ENCODE results near the gene CFTR.
"Not testable (repeated sequence)": the region's sequence is repeated elsewhere in the genome, so short reads cannot be mapped to it uniquely, and the experiment has no call there.

Gene CFTR

DNA sequence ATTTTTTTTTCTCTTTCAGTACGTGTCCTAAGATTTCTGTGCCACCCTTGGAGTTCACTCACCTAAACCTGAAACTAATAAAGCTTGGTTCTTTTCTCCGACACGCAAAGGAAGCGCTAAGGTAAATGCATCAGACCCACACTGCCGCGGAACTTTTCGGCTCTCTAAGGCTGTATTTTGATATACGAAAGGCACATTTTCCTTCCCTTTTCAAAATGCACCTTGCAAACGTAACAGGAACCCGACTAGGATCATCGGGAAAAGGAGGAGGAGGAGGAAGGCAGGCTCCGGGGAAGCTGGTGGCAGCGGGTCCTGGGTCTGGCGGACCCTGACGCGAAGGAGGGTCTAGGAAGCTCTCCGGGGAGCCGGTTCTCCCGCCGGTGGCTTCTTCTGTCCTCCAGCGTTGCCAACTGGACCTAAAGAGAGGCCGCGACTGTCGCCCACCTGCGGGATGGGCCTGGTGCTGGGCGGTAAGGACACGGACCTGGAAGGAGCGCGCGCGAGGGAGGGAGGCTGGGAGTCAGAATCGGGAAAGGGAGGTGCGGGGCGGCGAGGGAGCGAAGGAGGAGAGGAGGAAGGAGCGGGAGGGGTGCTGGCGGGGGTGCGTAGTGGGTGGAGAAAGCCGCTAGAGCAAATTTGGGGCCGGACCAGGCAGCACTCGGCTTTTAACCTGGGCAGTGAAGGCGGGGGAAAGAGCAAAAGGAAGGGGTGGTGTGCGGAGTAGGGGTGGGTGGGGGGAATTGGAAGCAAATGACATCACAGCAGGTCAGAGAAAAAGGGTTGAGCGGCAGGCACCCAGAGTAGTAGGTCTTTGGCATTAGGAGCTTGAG lies at the start of gene CFTR:
TSS of gene CFTR (plus strand) at position 801 of the 830 bp plus-strand sequence. CDS start 70 bp downstream, outside the sequence.
- DNase-seq (ENCODE audit: low read depth in 2 of 2) = no peak

DNA sequence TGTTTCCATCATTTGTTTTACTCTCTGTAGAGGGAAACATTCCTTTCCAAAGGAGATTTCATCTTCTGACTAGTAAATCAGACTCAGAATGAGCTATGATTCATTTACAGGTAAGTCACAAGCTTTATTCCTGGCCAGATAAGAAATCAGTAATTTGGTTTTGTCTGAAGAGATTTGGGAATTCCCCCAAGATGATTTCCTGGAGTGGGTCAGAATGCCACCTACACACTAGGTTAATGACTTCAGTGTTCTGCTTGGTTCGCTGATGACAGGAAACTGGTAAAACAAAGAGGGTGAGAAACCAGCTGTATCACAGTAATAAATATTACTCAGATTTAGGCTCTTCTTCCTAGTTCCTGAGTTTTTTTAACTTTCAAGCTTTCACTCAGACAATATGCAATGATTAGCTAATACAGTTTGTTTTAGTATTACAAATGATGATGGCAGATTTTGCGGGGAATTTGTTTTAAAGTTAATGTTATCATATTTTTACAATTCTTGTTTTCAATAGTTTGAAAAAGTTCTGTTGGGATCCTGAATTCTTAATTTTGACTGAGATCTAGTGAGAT lies 44.3 kb upstream of the CFTR start:
- DNase-seq (ENCODE audit: low read depth in 2 of 2) = no peak

DNA sequence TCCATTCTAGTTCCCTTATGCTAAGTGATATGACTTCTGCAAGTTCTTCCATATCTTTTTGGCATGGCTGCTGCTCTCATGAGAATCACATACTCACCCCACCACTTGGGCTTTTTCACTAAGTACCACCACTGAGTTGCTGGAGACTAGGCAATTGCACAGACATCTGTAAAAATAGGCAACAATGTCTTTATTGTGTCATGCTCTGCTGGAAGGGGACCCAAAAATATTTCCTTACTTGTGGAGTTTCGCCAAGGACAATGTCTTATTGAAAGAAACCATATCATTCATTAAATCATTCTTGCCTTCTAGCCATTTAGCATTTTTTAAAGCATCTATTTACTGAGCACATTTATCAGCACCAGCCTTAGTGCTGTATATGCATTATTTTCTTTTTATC lies 35.2 kb upstream of the CFTR start:
- DNase-seq (ENCODE audit: low read depth in 2 of 2) = no peak

DNA sequence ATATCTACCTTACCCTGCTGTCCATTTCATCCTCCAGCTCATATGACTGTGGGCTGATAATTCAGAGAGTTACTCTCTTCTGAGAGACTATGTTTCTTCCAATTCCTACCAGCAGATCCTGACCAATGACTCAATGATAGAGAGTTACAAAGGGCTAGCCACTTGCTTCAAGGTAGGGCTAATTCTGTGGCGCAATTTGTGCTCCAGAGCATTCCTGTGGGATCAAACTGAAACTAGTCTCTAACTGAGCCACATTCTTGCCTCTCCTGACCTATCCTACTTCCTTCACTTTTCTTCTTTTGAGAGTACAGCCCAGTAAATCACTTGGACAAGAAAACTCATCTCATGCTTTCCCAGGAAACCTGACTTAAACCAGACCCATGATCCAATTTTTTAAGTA lies 34.6 kb upstream of the CFTR start:
- no peak for DNase-seq (ENCODE audit: low read depth in 2 of 2)

DNA sequence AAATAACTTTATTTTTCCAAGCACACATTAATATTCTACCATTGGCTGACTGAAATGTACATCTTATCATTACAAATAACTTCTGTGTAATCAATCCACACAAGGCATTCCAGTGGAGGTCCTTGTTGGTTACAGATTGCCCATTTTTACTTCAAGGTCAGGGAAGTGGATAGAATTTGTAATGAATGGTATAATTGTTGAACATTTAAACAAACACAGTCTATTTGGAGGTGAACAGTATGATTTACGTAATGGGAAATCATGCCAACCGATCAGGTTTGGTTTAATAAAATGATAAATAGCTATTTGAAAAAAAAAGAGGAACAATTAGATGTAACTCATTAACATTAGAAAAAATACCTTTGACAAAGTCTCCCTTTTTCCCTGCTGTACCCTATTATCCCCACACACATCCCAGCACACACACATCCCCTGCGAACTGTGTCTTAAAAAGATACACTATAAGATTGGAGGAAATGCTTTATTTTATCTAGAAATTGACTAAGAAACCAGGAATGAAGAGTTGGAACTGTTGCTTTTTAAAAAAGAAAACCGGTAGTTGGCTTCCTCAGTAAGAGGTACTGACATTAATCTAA lies 33.5 kb upstream of the CFTR start:
- no peak for DNase-seq (ENCODE audit: low read depth in 2 of 2)

DNA sequence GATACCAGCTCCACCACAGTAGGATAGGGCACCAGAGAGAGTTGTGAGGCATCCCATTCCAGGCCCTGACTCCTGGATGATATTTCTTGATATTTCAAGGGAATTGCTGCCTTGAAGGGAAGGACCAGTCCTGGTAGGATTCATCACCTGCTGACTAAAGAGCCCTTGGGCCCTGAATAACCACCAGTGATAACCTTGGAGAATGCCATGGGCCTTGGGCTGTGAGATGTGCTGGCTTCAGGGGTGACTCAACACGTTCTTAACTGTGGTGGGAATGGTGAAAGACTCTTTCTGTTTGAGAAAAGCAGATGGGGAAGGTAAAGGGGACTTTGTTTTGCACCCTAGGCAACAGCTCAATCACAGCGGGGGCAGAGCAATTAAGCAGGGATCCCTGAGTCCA lies 31.2 kb upstream of the CFTR start:
- no peak for DNase-seq (ENCODE audit: low read depth in 2 of 2)

DNA sequence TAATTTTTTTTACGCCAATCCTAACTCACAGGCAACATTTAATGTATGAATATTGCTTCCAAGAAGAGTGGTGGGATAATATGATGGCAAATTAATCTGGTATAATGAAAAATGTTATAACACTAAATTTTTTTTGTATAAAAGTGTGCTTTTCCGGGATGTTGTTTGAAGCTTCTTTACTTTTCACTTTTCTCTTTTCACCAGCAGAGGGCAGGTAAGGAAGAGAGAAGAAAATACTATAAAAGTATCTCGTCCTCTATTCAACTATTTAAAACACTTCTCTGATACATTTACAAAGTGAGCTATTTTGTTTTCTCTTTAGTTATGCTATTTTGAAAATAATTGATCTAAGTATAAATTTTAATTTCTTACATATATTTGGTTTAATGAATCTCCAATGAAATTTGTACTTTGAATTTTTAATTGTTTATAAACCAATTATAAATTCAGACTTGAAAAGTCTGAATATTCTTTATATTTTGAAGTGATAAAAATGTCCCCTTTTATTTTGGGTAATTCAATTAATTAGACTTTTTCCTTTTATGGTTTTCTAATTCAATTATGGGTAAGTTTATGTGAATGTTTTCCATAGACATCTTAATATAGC lies 20.7 kb upstream of the CFTR start:
- DNase-seq (ENCODE audit: low read depth in 2 of 2) = no peak

DNA sequence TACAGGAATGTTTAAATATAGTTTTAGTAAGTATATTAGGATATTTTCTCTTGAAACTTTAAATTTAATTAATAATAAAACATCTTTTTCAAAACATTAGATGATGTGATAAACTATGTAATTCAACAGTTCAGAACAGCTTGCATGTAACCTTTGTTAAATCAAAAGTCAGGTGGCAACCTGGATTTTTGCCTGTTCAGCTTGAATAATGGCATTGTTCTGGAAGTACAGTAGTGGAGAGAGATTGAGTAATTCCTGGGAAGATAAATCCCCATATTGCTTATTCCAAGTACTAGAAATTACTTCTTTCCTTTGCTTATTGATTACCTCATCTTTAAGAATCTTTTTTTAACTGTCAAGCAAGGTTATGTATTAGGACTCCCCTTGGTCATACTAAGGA lies 20.1 kb upstream of the CFTR start:
- DNase-seq (ENCODE audit: low read depth in 2 of 2) = no peak

DNA sequence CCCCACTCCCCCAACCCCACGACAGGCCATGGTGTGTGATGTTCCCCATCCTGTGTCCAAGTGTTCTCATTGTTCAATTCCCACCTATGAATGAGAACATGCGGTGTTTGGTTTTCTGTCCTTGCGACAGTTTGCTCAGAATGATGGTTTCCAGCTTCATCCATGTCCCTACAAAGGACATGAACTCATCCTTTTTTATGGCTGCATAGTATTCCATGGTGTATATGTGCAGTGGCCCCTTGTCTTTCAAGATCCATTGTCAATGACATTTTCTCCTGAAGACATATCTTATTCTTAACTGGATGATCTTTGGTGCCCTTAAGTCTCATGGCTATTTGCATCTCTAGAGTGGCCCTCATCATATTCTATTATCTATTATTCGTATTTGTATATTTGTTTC lies 19.0 kb upstream of the CFTR start:
- not testable (repeated sequence) for DNase-seq (ENCODE audit: low read depth in 2 of 2)

DNA sequence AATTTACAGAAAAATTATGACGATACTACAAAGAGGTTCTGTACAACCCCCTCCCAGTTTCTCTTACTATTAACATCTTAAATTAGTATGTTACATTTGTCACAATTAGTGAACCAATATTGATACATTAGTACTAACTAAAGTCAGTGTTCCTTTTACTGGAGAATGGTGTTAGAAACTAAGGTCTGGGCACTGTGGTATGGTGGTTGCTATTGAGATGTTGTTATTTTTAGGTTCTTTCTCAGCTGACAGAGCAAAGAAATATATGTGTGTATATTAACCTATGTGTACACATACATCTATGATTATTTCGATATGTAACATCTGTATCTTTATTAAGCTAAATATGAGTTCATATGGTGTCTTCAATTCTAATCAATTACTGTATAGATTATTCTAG lies 11.7 kb upstream of the CFTR start:
- no peak for DNase-seq (ENCODE audit: low read depth in 2 of 2)

DNA sequence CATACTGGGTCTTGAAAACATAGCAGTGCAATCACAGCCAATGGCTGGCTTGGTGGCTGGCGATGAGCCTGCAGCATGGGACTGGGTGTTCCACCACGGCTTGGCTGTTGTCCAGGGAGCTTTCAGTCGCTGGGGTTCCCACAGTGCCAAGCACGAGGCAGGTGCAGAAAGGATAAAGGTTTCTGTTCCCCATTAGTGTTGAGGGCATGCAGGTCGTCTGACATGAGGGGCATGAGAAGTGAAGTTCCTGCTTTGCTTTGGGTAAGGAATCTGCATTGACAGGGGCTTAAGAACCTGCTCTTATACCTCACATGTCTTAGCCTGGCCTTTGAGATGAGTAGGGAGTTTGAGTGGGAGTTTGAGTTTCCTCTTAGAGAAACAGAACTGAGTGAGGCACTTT lies 9.0 kb upstream of the CFTR start:
- no peak for DNase-seq (ENCODE audit: low read depth in 2 of 2)

DNA sequence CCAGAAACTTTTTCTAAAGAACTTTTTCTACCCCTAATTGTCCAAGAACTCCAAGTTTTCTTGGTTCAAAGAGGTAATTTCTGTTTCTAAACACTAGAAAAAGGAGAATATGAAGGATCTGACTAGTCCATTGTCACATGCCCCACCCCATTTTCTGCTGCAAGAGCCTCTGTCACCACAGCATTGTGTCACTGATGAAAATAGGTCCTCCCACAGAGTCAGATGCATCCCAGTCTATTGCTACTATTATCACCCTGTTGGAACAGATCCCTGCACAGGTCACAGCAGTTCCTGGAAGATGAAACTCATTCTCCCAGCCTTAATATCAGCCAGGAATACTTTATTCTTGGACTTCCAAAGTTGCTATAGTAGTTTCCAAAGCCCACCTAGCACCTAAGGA lies 7.5 kb upstream of the CFTR start:
- no peak for DNase-seq (ENCODE audit: low read depth in 2 of 2)

DNA sequence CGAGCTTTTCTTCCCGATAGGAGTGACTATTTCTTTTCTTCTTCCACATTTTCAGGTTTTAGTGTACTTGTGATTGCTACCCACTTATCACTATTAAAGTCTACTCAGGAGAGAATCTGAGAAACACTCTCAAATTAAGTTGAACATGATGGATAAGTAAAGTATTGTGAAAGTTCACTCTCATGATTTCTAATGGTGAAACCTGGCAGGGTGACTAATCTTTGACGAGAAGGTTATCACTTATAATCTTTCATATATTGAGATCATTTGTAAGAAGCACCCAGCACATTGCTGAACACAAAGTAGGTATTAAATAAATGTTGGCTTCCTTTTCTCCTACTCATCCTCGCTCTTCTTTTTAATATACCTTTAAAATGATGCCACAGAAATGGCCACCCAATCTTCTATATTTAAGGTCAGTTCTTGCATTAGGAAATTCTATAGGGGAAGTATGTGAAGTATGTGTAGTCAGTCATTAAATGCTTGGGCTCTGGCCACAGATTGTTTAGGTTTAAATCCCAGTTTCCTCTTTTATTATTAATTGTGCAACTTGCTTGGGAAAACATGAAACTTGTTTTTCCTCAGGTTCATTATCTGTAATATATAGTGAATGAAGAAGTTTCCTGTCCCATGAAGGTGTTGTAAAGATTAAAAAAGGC lies 3.1 kb upstream of the CFTR start:
- DNase-seq (ENCODE audit: low read depth in 2 of 2) = no peak

DNA sequence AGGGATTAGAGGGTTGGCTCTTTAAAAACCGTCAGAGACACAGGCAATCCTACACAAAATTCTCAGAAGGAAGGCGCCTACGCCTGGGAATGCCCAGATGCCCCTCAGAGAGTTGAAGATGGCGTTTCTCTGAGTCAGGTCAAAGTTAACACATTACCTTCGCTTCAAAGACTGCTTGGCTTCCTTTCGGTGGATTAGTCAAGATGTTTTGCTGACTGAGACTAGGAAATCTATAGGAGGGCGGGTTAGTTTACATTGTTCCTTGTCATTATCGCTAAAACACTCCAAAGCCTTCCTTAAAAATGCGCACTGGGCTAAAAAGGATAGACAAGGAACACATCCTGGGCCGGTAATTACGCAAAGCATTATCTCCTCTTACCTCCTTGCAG lies 995 bp upstream of the CFTR start:
- DNase-seq (ENCODE audit: low read depth in 2 of 2) = no peak

DNA sequence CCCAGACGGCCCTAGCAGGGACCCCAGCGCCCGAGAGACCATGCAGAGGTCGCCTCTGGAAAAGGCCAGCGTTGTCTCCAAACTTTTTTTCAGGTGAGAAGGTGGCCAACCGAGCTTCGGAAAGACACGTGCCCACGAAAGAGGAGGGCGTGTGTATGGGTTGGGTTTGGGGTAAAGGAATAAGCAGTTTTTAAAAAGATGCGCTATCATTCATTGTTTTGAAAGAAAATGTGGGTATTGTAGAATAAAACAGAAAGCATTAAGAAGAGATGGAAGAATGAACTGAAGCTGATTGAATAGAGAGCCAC lies 184 bp downstream of the CFTR start:
- DNase-seq (ENCODE audit: low read depth in 2 of 2) = no peak

DNA sequence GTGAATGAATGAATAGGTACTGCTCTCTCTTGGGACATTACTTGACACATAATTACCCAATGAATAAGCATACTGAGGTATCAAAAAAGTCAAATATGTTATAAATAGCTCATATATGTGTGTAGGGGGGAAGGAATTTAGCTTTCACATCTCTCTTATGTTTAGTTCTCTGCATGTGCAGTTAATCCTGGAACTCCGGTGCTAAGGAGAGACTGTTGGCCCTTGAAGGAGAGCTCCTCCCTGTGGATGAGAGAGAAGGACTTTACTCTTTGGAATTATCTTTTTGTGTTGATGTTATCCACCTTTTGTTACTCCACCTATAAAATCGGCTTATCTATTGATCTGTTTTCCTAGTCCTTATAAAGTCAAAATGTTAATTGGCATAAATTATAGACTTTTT lies 1.2 kb downstream of the CFTR start:
- DNase-seq (ENCODE audit: low read depth in 2 of 2) = no peak

DNA sequence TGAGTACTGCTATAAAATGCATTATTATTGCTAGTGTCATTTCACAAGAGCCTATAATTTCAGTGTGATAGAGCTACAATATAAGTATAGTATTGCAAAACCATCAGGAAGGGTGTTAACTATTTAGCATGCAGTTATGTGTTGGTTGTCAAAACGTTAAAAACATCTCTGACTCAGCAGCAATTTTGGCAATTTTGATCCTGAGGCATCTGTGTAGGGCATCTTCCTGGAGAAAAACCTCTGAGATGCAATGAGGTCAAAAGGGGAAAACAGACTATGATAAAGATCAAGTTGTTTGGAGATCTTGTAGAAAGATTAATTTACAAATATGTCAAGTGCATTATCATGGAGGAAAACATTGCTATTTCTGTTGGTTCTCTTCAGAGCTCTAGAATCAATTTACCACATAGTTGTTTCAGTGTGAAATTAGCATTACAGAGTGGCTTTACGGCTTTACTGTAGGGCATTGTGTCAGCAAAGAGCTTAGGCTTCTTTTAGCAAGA lies 5.3 kb downstream of the CFTR start:
- no peak for DNase-seq (ENCODE audit: low read depth in 2 of 2)

DNA sequence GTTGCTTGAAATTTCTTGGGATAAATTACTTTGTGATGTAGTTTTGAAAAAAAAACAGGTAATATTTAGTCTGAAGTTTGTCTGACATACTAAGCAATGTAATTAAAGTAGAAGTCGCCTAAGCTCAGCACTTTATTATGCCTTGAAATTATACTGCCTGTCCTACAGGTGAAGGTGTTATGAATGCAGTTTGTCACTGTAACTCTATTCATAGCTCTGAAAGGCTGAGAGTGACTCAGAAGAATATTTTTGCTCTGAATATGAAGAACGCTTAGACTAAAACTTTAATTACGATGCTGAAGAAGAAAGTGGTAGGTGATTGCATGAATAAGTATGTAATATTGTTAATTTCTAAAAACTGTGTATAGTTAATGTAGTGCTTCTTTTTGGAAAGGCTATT lies 9.2 kb downstream of the CFTR start:
- no peak for DNase-seq (ENCODE audit: low read depth in 2 of 2)

DNA sequence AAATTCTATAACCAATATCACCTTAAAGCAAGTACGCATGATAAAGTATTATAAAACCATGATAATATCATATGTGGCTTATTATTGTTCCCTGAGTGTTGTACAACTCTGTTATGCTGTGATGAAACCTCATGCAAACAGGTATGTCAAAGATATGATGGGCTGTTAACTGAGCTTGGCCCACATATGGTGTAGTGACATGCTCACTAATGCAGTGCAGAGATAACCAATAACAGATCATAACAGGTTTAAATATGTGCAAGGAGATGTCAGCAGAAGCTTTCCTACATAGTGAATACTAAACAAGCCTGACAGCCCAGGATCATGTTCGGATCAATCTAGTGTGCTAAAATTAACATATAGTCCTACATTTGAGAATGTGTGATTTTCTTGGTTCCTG lies 9.6 kb downstream of the CFTR start:
- no peak for DNase-seq (ENCODE audit: low read depth in 2 of 2)

DNA sequence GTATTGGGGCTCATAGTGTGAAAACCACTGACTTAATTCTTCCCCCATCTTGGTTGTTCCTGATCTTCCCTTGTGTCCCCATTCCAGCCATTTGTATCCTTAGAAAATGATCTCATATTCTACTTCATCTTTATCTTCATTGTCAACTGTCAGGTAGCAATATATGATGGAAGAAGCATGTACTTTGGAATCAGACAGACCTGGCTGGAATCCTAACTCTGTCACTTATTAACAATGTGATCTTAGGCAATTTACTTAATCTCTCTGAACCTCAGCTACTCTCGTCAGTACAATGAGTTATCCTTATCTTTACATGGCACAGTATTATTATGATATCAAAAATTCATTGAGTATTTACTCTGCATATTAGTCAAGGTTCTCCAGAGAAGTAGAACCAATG lies 10.1 kb downstream of the CFTR start:
- DNase-seq (ENCODE audit: low read depth in 2 of 2) = no peak

DNA sequence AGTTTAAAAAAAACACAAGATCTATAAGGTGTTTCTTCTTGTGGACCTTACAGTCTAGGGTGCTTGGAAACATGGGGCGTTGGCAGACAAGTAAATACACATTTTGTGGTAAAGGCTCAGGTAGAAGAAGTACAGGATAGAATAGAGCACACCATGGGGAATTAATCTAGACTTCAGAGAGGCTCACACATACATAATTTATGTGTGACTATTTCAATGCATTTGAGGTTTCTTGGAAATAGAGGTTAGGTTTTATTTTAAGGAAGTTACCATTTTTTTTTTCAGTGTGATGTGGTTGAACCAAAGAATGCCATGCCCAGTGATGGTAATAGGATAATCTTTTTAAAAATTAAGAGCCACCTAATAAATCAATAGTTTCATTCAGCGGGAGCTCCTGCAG lies 12.8 kb downstream of the CFTR start:
- DNase-seq (ENCODE audit: low read depth in 2 of 2) = no peak

DNA sequence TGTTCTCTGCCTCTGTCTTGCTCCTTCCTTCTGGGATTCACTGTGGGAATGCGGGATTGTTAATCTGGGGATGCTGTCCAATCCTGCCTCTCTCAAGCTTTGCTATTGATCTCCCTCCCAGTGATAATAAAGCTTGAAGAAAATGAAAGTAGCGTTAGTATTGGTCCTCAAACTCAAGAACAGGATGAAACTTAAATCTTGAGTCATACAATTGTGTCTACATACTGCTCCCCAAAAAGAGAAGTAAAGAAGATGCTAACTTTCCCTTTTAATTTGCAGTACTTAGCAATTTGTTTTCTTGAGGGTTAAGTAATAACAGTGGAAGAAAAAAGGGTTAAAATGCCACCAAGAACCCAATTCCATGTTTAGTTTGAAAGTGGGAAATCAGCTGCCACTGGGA lies 13.6 kb downstream of the CFTR start:
- DNase-seq (ENCODE audit: low read depth in 2 of 2) = no peak

All from stimulated activated CD4-positive, alpha-beta T cell treated with anti-CD3 and anti-CD28 coated beads, Interleukin-12 subunit alpha, Interleukin-12 subunit beta, amount 100 ng/mL, for 24 hours (primary cell).